Esophagus muscularis mucosa (tissue), 4 donors: ENCODE results near the gene PRSS1. TPM values are rescaled to one million over a fixed set of nuclear protein-coding genes. Genes with fewer than 3 reads are reported as not detected.
"Not testable (repeated sequence)": the region's sequence is repeated elsewhere in the genome, so short reads cannot be mapped to it uniquely, and the experiment has no call there.

Experiments
- DNase-seq: peaks from one replicate; pipeline ENCODE4 v3.0.0-alpha.2; 2017; ENCODE audit errors: extremely low spot score
- H3K27ac ChIP-seq, 4 donors: fragments of 200-600 bp; sonication (generic); replicated peaks in 1 of 4; 1 replicate in 3 of 4; 2 replicates in 1 of 4; pipeline ENCODE4 v1.5.1; 2016 to 2019; ENCODE audit warnings: mild to moderate bottlenecking in 1 of 4
- H3K27me3 ChIP-seq, 4 donors: fragments of 200-600 bp; sonication (generic); one replicate each; pipeline versions ENCODE4 v1.5.1 to v1.6.0; 2016 to 2019
- H3K36me3 ChIP-seq, 4 donors: fragments of 200-600 bp; sonication (generic); one replicate each; pipeline ENCODE4 v1.5.1; 2016 to 2019
- H3K4me1 ChIP-seq, 4 donors: fragments of 200-600 bp; sonication (generic); one replicate each; pipeline ENCODE4 v1.5.1; 2016 to 2019
- H3K4me3 ChIP-seq, 4 donors: fragments of 200-600 bp; sonication (generic); 1 replicate in 2 of 4; 2 replicates in 2 of 4; pipeline ENCODE4 v1.5.1; 2016 to 2019; ENCODE audit warnings: mild to moderate bottlenecking in 4 of 4, moderate library complexity in 1 of 4
- H3K9me3 ChIP-seq, 4 donors: fragments of 200-600 bp; sonication (generic); 1 replicate in 3 of 4; 2 replicates in 1 of 4; pipeline ENCODE4 v1.5.1; 2016 to 2019
- EP300 ChIP-seq: sonication (generic); formaldehyde crosslinking; IDR thresholded peaks from one replicate; pipeline ENCODE4 v1.6.1; 2017; ENCODE audit warnings: antibody characterized with exemption
- POLR2A ChIP-seq: fragments of 450-650 bp; IDR thresholded peaks from one replicate; pipeline ENCODE4 v1.6.1; 2017; ENCODE audit warnings: antibody characterized with exemption, moderate library complexity, mild to moderate bottlenecking, low read depth
- POLR2AphosphoS5 ChIP-seq, 2 donors: sonication (generic); formaldehyde crosslinking; IDR thresholded peaks; one replicate each; pipeline ENCODE4 v1.6.1; 2017; ENCODE audit warnings: antibody characterized with exemption in 2 of 2
- WGBS: methylation state at CpG from one replicate; pipeline ENCODE4 v1.1.5; 2018; 5-methylcytosine and 5-hydroxymethylcytosine counted together
- intact Hi-C: fragments of 100-400 bp; cut with DNase I; formaldehyde crosslinking; loops from one replicate; pipeline ENCODE4 v1.15.1; 2023
- total RNA-seq, 4 donors: library from RNA; depleted of rRNA; stranded (reverse); fragments of >200 nt; gene quantifications; one replicate each; pipeline versions ENCODE4 v1.1.0 to v1.2.1, GENCODE V29; 2016
- TF ChIP-seq, protein P1 (sequence below), 3 experiments: fragments of 200-600 bp in 2 of 3; fragments of 450-650 bp in 1 of 3; sonication (generic) in 2 of 3; IDR thresholded peaks; one replicate each; pipeline ENCODE4 v1.5.1; 2017 to 2019; ENCODE audit warnings: antibody characterized with exemption in 3 of 3, mild to moderate bottlenecking in 2 of 3, moderate library complexity in 1 of 3

PRSS1 gene
- total RNA-seq, 4 donors from 2014 or later = not detected

- Histone ChIP-seq H3K27me3 (no peaks in the 10 kb centered on the region), H3K4me1 (no peaks in the 10 kb centered on the region), H3K27ac (no peak overlapping the region), H3K36me3 (no peaks in the 10 kb centered on the region), H3K4me3 (no peak overlapping the region), H3K9me3 (peaks cover 0 to 9% (median 2%) of the 10 kb centered on the region in 4 donors)
- 89% methylated on average over 3 of the region's 8 CpGs for WGBS
- no peak for DNase-seq
- TF ChIP-seq, protein P1, sequence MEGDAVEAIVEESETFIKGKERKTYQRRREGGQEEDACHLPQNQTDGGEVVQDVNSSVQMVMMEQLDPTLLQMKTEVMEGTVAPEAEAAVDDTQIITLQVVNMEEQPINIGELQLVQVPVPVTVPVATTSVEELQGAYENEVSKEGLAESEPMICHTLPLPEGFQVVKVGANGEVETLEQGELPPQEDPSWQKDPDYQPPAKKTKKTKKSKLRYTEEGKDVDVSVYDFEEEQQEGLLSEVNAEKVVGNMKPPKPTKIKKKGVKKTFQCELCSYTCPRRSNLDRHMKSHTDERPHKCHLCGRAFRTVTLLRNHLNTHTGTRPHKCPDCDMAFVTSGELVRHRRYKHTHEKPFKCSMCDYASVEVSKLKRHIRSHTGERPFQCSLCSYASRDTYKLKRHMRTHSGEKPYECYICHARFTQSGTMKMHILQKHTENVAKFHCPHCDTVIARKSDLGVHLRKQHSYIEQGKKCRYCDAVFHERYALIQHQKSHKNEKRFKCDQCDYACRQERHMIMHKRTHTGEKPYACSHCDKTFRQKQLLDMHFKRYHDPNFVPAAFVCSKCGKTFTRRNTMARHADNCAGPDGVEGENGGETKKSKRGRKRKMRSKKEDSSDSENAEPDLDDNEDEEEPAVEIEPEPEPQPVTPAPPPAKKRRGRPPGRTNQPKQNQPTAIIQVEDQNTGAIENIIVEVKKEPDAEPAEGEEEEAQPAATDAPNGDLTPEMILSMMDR (IDR thresholded peaks at IDR 0.05) = no peak
- TF ChIP-seq POLR2AphosphoS5 (IDR thresholded peaks at IDR 0.05) = no peak
- no peak for TF ChIP-seq POLR2A
- TF ChIP-seq EP300 = no peak
- intact Hi-C loops = no loop called here
Observed at GRCh38 chr7:142733271-142733670, 16.0 kb upstream of the PRSS1 start.

- H3K36me3 ChIP-seq = no peaks in the 10 kb centered on the region
- H3K4me3 ChIP-seq = no peak overlapping the region
- 43% methylated on average over 2 of the region's 2 CpGs for WGBS
- intact Hi-C loops = no loop called here
- no peak for DNase-seq
- H3K9me3 ChIP-seq = no peaks in the 10 kb centered on the region
- no peak overlapping the region for H3K27ac ChIP-seq
- no peaks in the 10 kb centered on the region for H3K27me3 ChIP-seq
- no peak for TF ChIP-seq POLR2AphosphoS5 (IDR thresholded peaks at IDR 0.05)
- peaks cover 0 to 12% (median 0%) of the 10 kb centered on the region in 4 donors for H3K4me1 ChIP-seq
Observed at GRCh38 chr7:142739923-142740492, 9.3 kb upstream of the PRSS1 start.

- no peak overlapping the region for H3K27ac ChIP-seq
- intact Hi-C loops = no loop called here
- H3K4me3 ChIP-seq = no peak overlapping the region
- H3K36me3 ChIP-seq = no peaks in the 10 kb centered on the region
- TF ChIP-seq POLR2AphosphoS5 (IDR thresholded peaks at IDR 0.05) = no peak
- TF ChIP-seq POLR2A = no peak
- no peak for TF ChIP-seq EP300
- TF ChIP-seq, protein P1 (IDR thresholded peaks at IDR 0.05) = no peak
- DNase-seq = no peak
- H3K9me3 ChIP-seq = no peaks in the 10 kb centered on the region
- no peaks in the 10 kb centered on the region for H3K27me3 ChIP-seq
- H3K4me1 ChIP-seq = peaks cover 0 to 12% (median 0%) of the 10 kb centered on the region in 4 donors
- WGBS = 72% methylated on average over 5 of the region's 5 CpGs
Observed at GRCh38 chr7:142740786-142741185, 8.5 kb upstream of the PRSS1 start.

DNA sequence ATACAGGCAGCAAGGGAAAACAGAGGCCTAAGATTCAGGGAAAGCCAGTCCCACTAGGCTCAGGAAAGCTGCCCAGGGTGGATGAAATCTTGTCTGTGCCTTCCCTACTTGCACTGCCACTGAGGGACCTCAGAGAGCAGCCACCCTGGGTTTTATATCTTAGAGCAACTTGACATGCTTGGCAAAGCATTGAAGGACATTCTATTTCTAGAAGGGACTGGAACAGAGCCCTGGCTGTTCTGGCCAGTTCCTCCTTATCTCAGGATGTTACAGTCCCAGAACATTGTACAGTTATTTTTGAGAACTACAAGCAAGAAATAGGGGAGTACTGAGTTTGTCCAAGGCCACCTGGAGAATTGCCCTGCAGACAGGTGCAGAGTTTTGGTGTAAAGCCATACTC is 7.3 kb upstream of the PRSS1 start:
- H3K4me1 ChIP-seq = peaks cover 0 to 12% (median 0%) of the 10 kb centered on the region in 4 donors
- H3K36me3 ChIP-seq, H3K27me3 ChIP-seq, intact Hi-C loops, H3K9me3 ChIP-seq, DNase-seq, H3K4me3 ChIP-seq, H3K27ac ChIP-seq: not testable (repeated sequence)

DNA sequence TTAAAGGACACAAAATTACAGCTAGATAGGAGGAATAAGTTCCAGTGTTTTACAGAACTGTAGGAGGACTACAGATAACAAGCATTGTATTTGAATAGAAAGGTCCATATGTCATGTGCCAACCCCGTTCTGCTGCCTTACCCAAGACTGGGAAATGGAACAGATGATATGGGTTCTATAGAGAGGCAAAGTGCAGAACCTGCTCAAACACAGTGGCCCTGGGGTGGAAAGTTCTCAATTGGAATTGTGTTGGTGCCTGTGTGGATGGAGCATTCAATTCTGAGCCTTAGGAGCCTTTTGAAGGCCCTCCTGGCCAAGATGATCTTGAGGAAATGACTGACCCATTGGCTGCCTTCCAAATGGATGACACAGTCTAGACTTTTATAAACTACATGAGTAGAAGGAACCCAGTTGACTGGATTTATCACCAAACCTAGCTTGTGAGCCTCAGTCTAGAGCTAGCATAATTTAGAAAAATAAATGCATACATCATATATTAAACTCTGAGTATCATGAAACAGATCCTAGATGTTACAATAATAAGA is 4.1 kb upstream of the PRSS1 start:
- Histone ChIP-seq H3K9me3 (no peaks in the 10 kb centered on the region), H3K4me1 (peaks cover 0 to 12% (median 0%) of the 10 kb centered on the region in 4 donors), H3K36me3 (no peaks in the 10 kb centered on the region), H3K27ac (no peak overlapping the region), H3K27me3 (peaks cover 0 to 11% (median 0%) of the 10 kb centered on the region in 4 donors), H3K4me3 (no peak overlapping the region)
- peak; percentile 64 for DNase-seq
- WGBS = 75% methylated on average over 1 of the region's 1 CpG
- no peak for TF ChIP-seq EP300
- no peak for TF ChIP-seq POLR2A
- TF ChIP-seq POLR2AphosphoS5 (IDR thresholded peaks at IDR 0.05) = no peak
- TF ChIP-seq, protein P1 (IDR thresholded peaks at IDR 0.05) = no peak
- intact Hi-C loops = no loop called here

DNA sequence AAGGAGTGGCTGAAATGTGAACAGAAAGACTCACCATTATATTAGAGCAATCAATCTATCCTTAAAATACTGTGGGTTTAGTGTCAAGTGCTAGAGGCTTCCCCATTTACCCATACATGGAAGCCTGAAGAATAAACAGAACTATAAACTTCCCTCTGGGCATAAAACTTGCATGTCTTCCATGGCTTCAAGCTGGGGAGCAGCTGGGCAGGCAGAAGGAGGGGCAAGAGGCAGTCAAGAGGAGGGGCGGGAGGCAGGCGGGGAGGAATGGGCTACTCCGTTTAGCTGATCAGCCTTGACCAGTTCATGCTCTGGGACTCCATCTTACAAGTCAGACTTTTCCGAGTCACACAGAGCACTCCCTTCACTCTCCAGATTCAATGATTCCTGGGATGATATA is 3.5 kb upstream of the PRSS1 start:
- H3K27ac ChIP-seq = no peak overlapping the region
- intact Hi-C loops = no loop called here
- TF ChIP-seq POLR2A = no peak
- TF ChIP-seq EP300 = no peak
- TF ChIP-seq, protein P1 (IDR thresholded peaks at IDR 0.05) = no peak
- TF ChIP-seq POLR2AphosphoS5 (IDR thresholded peaks at IDR 0.05) = no peak
- no peaks in the 10 kb centered on the region for H3K9me3 ChIP-seq
- DNase-seq = peak; percentile 64
- peaks cover 0 to 16% (median 0%) of the 10 kb centered on the region in 4 donors for H3K27me3 ChIP-seq
- H3K4me3 ChIP-seq = no peak overlapping the region
- H3K4me1 ChIP-seq = peaks cover 0 to 12% (median 0%) of the 10 kb centered on the region in 4 donors
- WGBS = 60% methylated on average over 4 of the region's 4 CpGs
- no peaks in the 10 kb centered on the region for H3K36me3 ChIP-seq
